A673 (cell line): ENCODE data around the gene RNF180. TPM values are rescaled to one million over a fixed set of nuclear protein-coding genes. Genes with fewer than 3 reads are reported as not detected.

Experiments used
- BruUV-seq: library from RNA; stranded (reverse); fragments of 400-500 nt; replicated peaks from 2 replicates; lab custom pipeline; 2021; lab: Mats Ljungman, UMichigan
- CTCF ChIA-PET: fragments of 300-600 bp; sonication (Branson Sonifier 250); formaldehyde crosslinking; loops from one replicate; lab custom pipeline; 2022; ENCODE audit warnings: antibody characterized with exemption; lab: Charles Lee
- POLR2A ChIA-PET: fragments of 300-600 bp; sonication (Branson Sonifier 250); formaldehyde crosslinking; loops from one replicate; lab custom pipeline; 2022; ENCODE audit warnings: antibody characterized with exemption; ENCODE audit not compliant: low non-redundant PET; lab: Charles Lee
- DNase-seq: peaks from one replicate; pipeline ENCODE4 v3.0.0-alpha.2; 2015; ENCODE audit warnings: low spot score
- H3K27ac ChIP-seq: fragments of 200-600 bp; sonication (generic); 2 replicates; pipeline ENCODE4 v1.5.1; 2016; ENCODE audit warnings: mixed run types, low read depth, mild to moderate bottlenecking, mixed read lengths, antibody characterized with exemption, low read length; ENCODE audit not compliant: poor library complexity, severe bottlenecking
- H3K27me3 ChIP-seq: fragments of 200-600 bp; sonication (generic); replicated peaks from 2 replicates; pipeline ENCODE4 v1.6.1; 2017; ENCODE audit warnings: mixed run types, low read depth, mild to moderate bottlenecking, mixed read lengths, antibody characterized with exemption, low read length; ENCODE audit not compliant: insufficient read depth, poor library complexity
- H3K36me3 ChIP-seq: fragments of 200-600 bp; sonication (generic); 2 replicates; pipeline ENCODE4 v1.6.1; 2016; ENCODE audit warnings: mixed run types, mild to moderate bottlenecking, mixed read lengths, antibody characterized with exemption, low read length; ENCODE audit not compliant: insufficient read depth, poor library complexity, severe bottlenecking
- H3K4me1 ChIP-seq: fragments of 200-600 bp; sonication (generic); 2 replicates; pipeline ENCODE4 v1.6.1; 2017; ENCODE audit warnings: mixed run types, mild to moderate bottlenecking, mixed read lengths, antibody characterized with exemption, low read length; ENCODE audit not compliant: insufficient read depth, poor library complexity, severe bottlenecking
- H3K4me3 ChIP-seq: fragments of 200-600 bp; sonication (generic); 2 replicates; pipeline ENCODE4 v1.5.1; 2016; ENCODE audit warnings: low read depth, mixed run types, mild to moderate bottlenecking, mixed read lengths, low read length; ENCODE audit not compliant: poor library complexity, severe bottlenecking
- H3K9me3 ChIP-seq: fragments of 200-600 bp; sonication (generic); 2 replicates; pipeline ENCODE4 v1.6.1; 2016; ENCODE audit warnings: mixed run types, low read depth, mild to moderate bottlenecking, mixed read lengths, antibody characterized with exemption, low read length; ENCODE audit not compliant: poor library complexity, severe bottlenecking
- EZH2 ChIP-seq: fragments of 200-600 bp; sonication (generic); IDR thresholded peaks from 2 replicates; pipeline ENCODE4 v1.6.1; 2017; ENCODE audit warnings: borderline replicate concordance, low read depth, mild to moderate bottlenecking, mixed read lengths, antibody characterized with exemption, low read length; ENCODE audit not compliant: poor library complexity, severe bottlenecking
- intact Hi-C: fragments of 100-400 bp; cut with micrococcal nuclease; formaldehyde crosslinking; loops from one replicate; pipeline ENCODE4 v1.10.0; 2022; ENCODE audit not compliant: unreplicated experiment
- total RNA-seq: library from RNA; stranded (reverse); gene quantifications from 2 replicates; pipeline ENCODE4 v1.2.3, GENCODE V29; 2021
- TF ChIP-seq, protein P1 (sequence below): fragments of 300-800, 200-600 bp; sonication (generic); conservative IDR thresholded peaks from 2 replicates; pipeline ENCODE4 v1.5.1; 2017; ENCODE audit warnings: low read depth, mild to moderate bottlenecking, antibody characterized with exemption, low read length, moderate library complexity, mixed read lengths

RNF180 gene
- total RNA-seq, 1 experiment from 2014 or later = 0.67 TPM

- no TSS peak for BruUV-seq
- ChIA-PET CTCF (no interaction called here), POLR2A (no interaction called here)
- DNase-seq = no peak
- H3K4me1 ChIP-seq = no peaks in the 10 kb centered on the region
- intact Hi-C loops = no loop called here
- no peaks in the 10 kb centered on the region for H3K36me3 ChIP-seq
- no peak for TF ChIP-seq EZH2
- TF ChIP-seq, protein P1, sequence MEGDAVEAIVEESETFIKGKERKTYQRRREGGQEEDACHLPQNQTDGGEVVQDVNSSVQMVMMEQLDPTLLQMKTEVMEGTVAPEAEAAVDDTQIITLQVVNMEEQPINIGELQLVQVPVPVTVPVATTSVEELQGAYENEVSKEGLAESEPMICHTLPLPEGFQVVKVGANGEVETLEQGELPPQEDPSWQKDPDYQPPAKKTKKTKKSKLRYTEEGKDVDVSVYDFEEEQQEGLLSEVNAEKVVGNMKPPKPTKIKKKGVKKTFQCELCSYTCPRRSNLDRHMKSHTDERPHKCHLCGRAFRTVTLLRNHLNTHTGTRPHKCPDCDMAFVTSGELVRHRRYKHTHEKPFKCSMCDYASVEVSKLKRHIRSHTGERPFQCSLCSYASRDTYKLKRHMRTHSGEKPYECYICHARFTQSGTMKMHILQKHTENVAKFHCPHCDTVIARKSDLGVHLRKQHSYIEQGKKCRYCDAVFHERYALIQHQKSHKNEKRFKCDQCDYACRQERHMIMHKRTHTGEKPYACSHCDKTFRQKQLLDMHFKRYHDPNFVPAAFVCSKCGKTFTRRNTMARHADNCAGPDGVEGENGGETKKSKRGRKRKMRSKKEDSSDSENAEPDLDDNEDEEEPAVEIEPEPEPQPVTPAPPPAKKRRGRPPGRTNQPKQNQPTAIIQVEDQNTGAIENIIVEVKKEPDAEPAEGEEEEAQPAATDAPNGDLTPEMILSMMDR = no peak
- no peak overlapping the region for H3K27ac ChIP-seq
- no peak overlapping the region for H3K4me3 ChIP-seq
- H3K9me3 ChIP-seq = no peaks in the 10 kb centered on the region
- no peaks in the 10 kb centered on the region for H3K27me3 ChIP-seq
Observed at GRCh38 chr5:64323591-64323990, 157.9 kb downstream of the RNF180 start.

- POLR2A ChIA-PET = no interaction called here
- H3K27ac ChIP-seq = no peak overlapping the region
- H3K36me3 ChIP-seq = no peaks in the 10 kb centered on the region
- H3K27me3 ChIP-seq = no peaks in the 10 kb centered on the region
- no peaks in the 10 kb centered on the region for H3K4me1 ChIP-seq
- no TSS peak for BruUV-seq
- no peak for DNase-seq
- CTCF ChIA-PET = no interaction called here
- no peak overlapping the region for H3K4me3 ChIP-seq
- TF ChIP-seq, protein P1 = no peak
- TF ChIP-seq EZH2 = no peak
- intact Hi-C loops = no loop called here
- H3K9me3 ChIP-seq = no peaks in the 10 kb centered on the region
Observed at GRCh38 chr5:64330728-64331231, 165.1 kb downstream of the RNF180 start.

GRCh38 chr5:64331597-64332277, 166.1 kb downstream of the RNF180 start:
- no peak overlapping the region for H3K27ac ChIP-seq
- no TSS peak for BruUV-seq
- ChIA-PET CTCF (no interaction called here), POLR2A (no interaction called here)
- TF ChIP-seq, protein P1 = no peak
- no peak for TF ChIP-seq EZH2
- H3K27me3 ChIP-seq = no peaks in the 10 kb centered on the region
- DNase-seq = no peak
- no peaks in the 10 kb centered on the region for H3K9me3 ChIP-seq
- no peaks in the 10 kb centered on the region for H3K4me1 ChIP-seq
- intact Hi-C loops = no loop called here
- H3K36me3 ChIP-seq = no peaks in the 10 kb centered on the region
- H3K4me3 ChIP-seq = no peak overlapping the region
